IPS DF 19.7 (cell line): ENCODE measurements around the gene ASB2.

Experiments used
- DNase-seq: peaks from one replicate; pipeline ENCODE4 v3.0.0-alpha.2; 2013; ENCODE audit warnings: low read depth, low spot score

Gene ASB2

DNA sequence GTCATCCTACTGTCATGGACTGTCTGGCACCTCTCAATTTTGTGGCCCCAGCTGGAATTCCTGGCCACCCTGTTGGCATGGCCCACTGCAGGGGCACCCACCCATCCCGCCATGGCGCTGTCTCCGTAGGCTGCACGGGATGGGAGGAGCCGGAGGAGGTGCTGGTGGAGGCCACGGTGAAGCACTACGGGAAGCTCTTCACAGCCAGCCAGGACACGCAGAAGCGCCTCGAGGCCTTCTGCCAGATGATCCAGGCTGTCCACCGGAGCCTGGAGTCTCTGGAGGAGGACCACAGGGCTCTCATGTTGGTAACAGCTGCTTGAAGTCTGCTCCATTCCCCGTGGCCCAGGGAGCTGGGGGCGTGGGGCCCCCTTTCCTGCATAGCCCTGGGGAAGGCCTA, 24.6 kb upstream of the ASB2 start:
- DNase-seq, result no peak

GRCh38 chr14:94000267-94000666, 23.9 kb upstream of the ASB2 start:
- DNase-seq, result no peak

DNA sequence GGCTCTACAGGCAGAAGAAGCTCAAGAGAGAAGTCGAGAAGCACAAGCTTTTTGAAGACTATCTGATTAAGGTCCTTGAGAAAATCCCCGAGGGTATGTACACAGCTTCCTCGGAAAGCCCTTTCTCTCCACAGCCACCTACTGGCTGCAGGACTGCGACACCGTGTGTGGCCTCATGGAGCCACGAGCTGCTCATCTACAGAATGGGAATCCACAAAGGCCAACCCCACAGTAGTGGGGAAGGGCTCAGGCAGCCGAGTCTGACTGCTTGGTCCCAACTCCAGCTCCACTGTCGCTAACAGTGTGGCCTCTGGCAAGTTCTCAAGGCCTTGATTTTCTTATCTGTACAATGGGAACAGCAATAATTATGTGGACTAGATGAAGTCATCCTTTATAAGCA, 23.2 kb upstream of the ASB2 start:
- no peak for DNase-seq

- no peak for DNase-seq
Measured at GRCh38 chr14:93998871-93999403, 22.6 kb upstream of the ASB2 start.

DNA sequence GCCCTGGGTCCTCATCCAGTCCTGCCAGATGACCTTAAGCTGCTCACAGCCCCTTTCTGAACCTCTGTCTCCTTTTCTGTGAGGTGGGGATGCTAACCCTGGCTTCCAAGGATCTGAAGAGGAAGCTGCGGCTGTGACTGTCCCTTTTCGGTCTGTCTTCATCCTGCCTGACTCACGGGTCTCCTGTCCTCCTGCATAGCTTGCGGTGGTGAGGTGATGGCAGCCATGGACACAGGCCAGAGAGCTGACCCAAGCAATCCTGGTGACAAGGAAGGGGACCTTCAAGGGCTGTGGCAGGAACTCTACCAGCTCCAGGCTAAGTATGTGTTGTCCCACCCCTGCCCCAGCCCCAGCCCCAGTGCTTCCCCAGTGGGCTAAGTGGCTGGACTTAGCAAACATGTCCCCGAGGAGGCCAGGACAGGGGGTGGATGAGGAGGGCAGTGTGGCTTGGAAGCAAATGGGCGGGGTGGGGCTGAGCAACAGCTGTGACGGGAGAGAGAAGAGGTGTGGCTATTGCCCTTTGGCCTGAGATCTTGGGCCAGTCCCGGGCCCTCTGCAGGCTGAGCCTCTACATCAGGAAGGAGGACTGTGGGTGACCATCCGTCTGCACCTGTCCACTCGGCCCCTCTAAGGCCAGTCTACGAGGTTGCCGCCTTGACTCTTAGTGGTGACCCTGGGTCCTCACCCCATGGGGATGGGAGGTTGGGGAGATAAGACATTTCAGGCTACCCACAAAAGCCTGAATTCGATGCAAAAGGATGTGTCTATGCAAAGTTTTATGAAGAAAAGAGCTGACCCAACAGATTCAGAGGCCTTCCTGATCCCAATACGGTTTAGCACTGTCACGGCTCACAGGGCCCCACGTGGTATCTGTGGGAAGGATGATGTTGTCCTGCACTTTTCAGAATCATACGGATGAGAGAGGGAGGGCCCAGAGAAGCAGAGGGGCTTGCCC, 21.8 kb upstream of the ASB2 start:
- no peak for DNase-seq

DNA sequence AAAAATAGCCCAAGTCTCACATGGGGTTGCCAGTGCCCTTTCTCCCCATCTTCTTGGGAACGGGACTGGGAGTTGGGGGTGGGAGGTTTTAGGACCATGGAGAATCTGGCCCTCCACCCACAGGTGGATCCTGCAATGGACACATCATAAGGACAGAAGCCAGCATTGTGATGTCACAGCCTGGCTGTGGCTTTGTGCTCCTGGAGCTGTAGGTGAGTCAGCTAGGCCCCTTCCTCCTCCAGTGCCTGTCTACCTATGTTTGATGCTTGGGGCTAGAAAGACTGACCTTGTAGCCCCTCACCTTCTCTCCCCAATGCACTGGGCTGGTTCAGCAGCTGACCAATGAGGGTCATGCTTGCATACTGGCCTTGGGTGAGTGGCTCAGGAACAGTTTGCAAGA, 20.7 kb upstream of the ASB2 start, which contains the start of gene CCDC197:
Gene CCDC197, plus strand, starts transcription at position 220 of the 400 bp plus-strand sequence. CDS start 831 bp downstream, outside the sequence.
- no peak for DNase-seq

- DNase-seq, result no peak
Measured at GRCh38 chr14:93996130-93996695, 19.8 kb upstream of the ASB2 start.

GRCh38 chr14:93994919-93995682, 18.7 kb upstream of the ASB2 start:
- DNase-seq, result no peak

- DNase-seq, result no peak
Measured at GRCh38 chr14:93993382-93993781, 17.0 kb upstream of the ASB2 start.

- no peak for DNase-seq
Measured at GRCh38 chr14:93991649-93992048, 15.3 kb upstream of the ASB2 start.

DNA sequence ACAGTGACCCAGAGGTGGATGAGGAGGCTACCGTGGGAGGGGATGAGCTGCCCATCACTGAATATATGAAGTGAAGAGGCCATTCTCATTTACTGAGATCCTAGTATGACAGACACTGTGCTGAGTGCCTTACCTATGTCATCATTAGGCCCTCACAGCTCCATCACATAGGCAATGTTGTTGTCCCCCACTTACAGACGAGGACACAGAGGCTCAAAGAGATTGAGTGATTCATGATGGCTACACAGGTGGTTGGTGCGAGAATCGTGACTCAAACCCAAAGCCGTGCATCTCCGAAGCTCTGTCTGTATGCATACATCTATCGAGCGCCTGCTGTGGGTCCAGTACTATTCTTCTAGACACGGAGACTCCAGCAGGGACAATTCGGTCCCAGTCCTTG, 14.8 kb upstream of the ASB2 start:
- DNase-seq, result no peak

DNA sequence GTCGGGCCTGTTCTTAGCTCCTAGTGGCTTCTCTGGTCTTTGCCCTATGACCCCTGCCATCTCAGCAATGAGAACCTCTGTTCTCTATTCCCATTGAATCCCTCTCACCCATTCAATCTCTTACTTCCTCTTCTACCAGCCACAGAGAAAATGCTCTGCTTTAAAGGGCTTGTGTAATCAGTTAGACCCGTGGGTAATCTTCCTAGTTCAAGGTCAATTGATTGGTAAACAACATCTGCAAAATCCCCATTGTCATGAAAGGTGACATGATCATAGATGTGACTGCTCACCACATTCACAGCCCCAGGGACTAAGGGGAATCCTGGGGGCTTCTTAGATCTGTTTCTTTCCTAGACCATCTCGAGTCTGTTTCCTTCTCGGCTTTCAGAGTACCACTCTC, 13.6 kb upstream of the ASB2 start:
- DNase-seq, result no peak

DNA sequence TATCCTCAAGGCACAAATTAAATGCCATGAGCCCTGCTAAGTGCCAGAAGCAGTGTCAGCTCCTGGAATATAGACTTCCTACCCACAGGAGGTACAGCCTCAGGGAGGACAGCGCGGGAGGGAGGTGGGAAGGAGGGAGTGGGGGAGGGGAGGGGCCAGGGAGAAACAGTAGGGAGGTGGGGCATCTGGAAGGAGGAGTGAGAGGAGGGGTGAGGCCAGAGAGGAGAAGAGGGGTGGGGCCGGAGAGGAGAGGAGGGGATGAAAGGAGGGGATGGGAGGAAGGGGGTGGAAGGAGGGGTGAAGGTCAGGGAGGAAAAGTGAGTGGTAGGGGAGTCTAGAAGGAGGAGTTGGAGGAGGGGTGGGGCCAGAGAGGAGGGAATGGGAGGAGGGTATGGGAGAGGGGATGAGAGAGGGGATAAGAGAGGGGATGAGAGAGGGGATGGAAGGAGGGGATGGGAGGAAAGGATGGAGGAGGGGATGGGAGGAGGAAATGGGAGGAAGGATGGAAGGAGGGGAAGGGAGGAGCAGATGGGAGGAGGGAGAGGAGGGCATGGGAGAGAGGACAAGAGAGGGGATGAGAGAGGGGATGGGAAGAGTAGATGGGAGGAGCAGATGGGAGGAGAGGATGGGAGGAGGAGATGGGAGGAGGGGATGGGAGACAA, 11.6 kb upstream of the ASB2 start:
- no peak for DNase-seq

- DNase-seq, result no peak
Measured at GRCh38 chr14:93987376-93987775, 11.0 kb upstream of the ASB2 start.

- DNase-seq, result no peak
Measured at GRCh38 chr14:93986955-93987354, 10.6 kb upstream of the ASB2 start.

- no peak for DNase-seq
Measured at GRCh38 chr14:93984987-93985410, 8.6 kb upstream of the ASB2 start.

- DNase-seq, result no peak
Measured at GRCh38 chr14:93984070-93984469, 7.7 kb upstream of the ASB2 start.

DNA sequence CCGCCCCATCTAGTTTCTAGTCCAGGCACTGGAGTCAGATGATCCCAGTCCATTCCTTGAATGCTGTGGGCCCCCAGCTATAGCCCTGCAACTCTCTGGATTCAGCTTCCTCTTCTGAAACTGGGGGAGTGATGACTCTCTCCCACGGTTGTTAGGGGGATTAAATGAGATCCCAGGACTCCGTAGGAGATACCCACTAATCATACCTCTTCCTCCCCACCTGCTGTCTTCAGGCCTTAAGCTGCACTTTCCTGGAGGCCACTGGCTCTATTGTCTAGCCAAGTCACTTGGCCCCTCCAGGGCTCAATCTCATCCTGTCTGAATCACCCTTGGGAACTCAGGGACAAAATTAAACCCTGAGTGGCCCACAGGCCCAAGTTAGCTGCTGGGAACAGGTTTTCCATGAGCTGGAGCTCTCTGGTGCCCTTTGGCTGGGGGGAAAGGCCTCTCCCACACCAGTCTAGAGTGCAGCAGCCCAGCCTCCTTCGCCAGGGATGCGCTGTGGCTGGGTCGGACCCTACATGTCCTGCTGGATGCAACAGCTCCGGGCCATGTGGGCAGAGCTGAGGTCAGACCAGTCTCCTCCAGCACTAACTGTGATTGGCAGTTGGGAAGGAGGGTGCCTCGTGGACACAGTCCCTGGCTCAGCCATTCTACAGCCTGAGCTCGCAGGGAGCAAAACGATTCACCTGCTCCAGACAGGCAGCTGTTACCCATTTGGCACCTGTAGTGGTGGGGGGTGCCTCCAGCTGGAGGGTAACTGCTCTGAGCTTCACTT, 6.0 kb upstream of the ASB2 start:
- no peak for DNase-seq

GRCh38 chr14:93981316-93982229, 5.2 kb upstream of the ASB2 start:
- no peak for DNase-seq
